ENCODE data around the gene ARHGEF17. TPM values are rescaled to one million over a fixed set of nuclear protein-coding genes. Genes with fewer than 3 reads are reported as not detected.

ARHGEF17 gene
- total RNA-seq, 4 donors from 2014 or later: 3.2 to 33.8 (median 17.4) TPM

DNA sequence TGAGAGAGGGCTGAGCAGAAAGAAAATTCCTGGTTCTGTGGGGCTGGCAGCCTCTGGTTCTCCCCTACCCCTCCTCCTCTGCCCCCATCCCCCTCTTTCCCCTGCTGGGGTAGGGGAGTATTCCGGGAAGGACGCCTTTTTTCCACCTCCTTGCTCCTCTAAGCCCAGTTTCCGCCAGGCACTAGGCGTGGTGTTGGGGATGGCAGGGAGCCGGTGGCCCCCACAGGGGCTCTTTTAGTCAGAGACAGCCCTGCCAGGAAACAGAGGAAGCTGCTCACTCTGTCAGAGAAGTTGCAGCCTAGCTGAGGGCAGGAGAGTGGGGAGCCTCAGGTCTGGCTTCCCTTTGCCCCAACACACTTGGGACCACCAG lies 15.6 kb upstream of the ARHGEF17 start:
- Histone ChIP-seq H3K27ac (no peak overlapping the region), H3K4me3 (no peak overlapping the region), H3K36me3 (no peaks in the 10 kb centered on the region), H3K27me3 (no peaks in the 10 kb centered on the region), H3K4me1 (peaks cover 0 to 16% (median 13%) of the 10 kb centered on the region in 4 donors), H3K9me3 (no peaks in the 10 kb centered on the region)
- DNase-seq: no peak
- TF ChIP-seq, protein P1, sequence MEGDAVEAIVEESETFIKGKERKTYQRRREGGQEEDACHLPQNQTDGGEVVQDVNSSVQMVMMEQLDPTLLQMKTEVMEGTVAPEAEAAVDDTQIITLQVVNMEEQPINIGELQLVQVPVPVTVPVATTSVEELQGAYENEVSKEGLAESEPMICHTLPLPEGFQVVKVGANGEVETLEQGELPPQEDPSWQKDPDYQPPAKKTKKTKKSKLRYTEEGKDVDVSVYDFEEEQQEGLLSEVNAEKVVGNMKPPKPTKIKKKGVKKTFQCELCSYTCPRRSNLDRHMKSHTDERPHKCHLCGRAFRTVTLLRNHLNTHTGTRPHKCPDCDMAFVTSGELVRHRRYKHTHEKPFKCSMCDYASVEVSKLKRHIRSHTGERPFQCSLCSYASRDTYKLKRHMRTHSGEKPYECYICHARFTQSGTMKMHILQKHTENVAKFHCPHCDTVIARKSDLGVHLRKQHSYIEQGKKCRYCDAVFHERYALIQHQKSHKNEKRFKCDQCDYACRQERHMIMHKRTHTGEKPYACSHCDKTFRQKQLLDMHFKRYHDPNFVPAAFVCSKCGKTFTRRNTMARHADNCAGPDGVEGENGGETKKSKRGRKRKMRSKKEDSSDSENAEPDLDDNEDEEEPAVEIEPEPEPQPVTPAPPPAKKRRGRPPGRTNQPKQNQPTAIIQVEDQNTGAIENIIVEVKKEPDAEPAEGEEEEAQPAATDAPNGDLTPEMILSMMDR (IDR thresholded peaks at IDR 0.05): no peak
- TF ChIP-seq POLR2A (IDR thresholded peaks at IDR 0.05): no peak

DNA sequence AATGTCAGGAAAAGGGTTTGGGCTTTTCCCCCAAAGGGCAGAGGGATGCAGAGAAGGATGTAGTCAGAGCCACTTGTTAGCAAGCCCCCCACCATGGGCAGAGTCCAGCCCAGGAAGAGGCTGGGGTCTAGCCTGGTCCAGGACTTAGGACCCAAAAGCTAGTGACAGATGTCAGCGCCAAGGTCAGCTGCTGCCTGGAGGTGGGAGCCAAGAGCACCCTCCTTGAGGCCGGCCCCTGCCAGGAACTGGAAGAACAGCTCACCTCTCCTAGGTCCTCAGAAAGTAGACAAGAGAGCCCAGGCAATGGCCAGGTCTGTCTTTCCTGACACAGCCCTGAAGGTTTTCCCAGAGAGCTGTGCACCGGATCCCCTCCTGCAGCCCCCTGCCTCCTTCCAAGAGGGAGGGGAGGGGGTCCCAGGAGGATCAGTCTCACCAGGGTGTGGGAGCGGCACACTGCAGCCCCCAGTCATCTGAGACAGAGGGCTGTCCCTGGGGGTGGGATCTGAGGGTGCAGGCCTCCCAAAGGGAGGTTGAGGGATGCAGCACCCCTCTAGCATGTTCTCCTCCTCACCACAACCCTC lies 14.6 kb upstream of the ARHGEF17 start:
- no peak for TF ChIP-seq POLR2A (IDR thresholded peaks at IDR 0.05)
- TF ChIP-seq, protein P1 (IDR thresholded peaks at IDR 0.05): no peak
- Histone ChIP-seq H3K9me3 (no peaks in the 10 kb centered on the region), H3K4me1 (peaks cover 0 to 15% (median 10%) of the 10 kb centered on the region in 4 donors), H3K4me3 (no peak overlapping the region), H3K27me3 (no peaks in the 10 kb centered on the region), H3K36me3 (no peaks in the 10 kb centered on the region), H3K27ac (no peak overlapping the region)
- DNase-seq: no peak

DNA sequence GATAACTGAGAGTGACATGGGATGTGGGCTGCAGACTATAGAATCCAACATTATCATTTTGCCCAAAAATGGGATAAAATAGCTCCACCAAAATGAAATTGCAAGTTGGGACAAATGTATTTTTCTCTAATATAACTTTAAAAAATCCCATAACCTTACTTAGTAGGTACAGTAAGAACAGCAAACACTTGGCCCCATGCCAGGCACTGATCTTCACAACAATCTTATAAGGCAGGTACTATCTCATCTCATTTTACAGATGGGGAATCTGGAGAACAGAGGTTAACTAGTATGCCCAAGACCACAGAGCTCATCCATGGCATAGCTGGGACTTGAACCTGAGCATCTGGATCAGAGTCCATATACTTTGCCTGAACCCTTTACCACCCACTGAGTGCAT lies 13.5 kb upstream of the ARHGEF17 start:
- H3K27me3 ChIP-seq: no peaks in the 10 kb centered on the region
- no peak for TF ChIP-seq POLR2A (IDR thresholded peaks at IDR 0.05)
- TF ChIP-seq, protein P1 (IDR thresholded peaks at IDR 0.05): no peak
- no peak overlapping the region for H3K4me3 ChIP-seq
- no peak overlapping the region for H3K27ac ChIP-seq
- H3K9me3 ChIP-seq: no peaks in the 10 kb centered on the region
- peaks cover 0 to 4% (median 2%) of the 10 kb centered on the region in 4 donors for H3K4me1 ChIP-seq
- no peak for DNase-seq
- H3K36me3 ChIP-seq: no peaks in the 10 kb centered on the region

DNA sequence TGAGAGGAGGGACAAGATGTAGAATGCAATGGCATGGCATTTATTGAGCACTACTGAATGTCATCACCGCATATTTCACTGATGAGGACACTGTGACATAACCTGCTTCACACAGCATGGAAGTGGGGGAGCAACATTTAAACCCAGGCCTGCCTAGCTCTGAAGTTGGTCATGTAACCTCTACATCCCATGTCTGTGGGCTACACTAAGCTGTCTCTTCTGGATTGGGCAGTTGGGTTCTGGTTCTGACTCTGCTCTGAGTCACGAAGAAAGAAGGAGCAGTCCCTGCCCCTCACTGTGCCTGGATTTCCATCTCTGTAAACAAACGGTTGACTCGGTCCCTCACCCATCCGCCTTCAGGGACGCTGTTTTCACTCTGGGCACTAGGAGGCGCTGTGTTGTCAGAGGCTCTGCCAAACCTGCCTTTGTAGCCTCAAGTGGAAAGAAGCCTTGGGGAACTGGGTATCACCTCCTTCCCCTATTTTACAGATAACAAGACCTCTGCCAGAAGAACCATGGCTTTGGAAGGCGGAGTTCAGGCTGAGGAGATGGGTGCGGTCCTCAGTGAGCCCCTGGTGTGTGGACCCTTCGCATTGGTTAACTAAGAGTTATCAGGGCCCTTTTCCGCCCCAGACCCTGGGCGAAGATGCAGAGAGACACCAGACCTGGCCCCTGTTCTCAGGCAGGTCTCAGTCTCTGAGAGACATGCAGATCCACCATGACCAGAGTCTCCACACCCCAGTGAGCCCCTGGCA lies 12.7 kb upstream of the ARHGEF17 start:
- peak; percentile 65 to 86 (median 73) for DNase-seq
- H3K27me3 ChIP-seq: no peaks in the 10 kb centered on the region

DNA sequence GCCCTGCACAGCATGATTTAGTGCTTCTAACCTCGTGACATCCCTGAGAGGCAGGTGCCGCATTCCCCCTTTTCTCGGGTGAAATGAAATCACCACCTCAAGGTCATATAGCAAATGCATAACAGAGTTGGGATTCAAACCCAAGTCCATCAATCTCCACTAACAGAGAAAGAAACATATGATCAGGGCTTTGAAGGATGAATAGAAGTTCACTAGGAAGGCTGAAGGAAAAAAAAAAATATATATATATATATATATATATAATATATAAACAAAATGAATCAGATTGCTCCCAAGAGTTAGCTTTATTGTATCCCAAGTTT lies 12.1 kb upstream of the ARHGEF17 start:
- Histone ChIP-seq H3K27me3 (no peaks in the 10 kb centered on the region), H3K36me3 (no peaks in the 10 kb centered on the region), H3K27ac (no peak overlapping the region), H3K9me3 (no peaks in the 10 kb centered on the region), H3K4me1 (no peaks in the 10 kb centered on the region), H3K4me3 (no peak overlapping the region)
- TF ChIP-seq POLR2A (IDR thresholded peaks at IDR 0.05): no peak
- TF ChIP-seq, protein P1 (IDR thresholded peaks at IDR 0.05): no peak
- DNase-seq: no peak

More for the DNA sequence above, 12.7 kb upstream of the ARHGEF17 start:
- no peak overlapping the region for H3K4me3 ChIP-seq
- peak in 1 of 2 donors; percentile 12 for TF ChIP-seq POLR2A (IDR thresholded peaks at IDR 0.05)
- TF ChIP-seq, protein P1 (IDR thresholded peaks at IDR 0.05): peak; percentile 62 to 81 (median 74)
- no peaks in the 10 kb centered on the region for H3K4me1 ChIP-seq
- H3K9me3 ChIP-seq: no peaks in the 10 kb centered on the region
- no peaks in the 10 kb centered on the region for H3K36me3 ChIP-seq
- no peak overlapping the region for H3K27ac ChIP-seq

All from Peyer's patch (tissue), 4 donors.